Loucy (cell line): ENCODE measurements around the gene PDGFD.

Experiments
- EZH2phosphoT487 ChIP-seq: fragments of 200-600 bp; IDR thresholded peaks from 2 replicates; pipeline ENCODE4 v1.6.1; 2018; ENCODE audit warnings: antibody characterized with exemption, mild to moderate bottlenecking, moderate library complexity, borderline replicate concordance
- TF ChIP-seq, protein P1 (sequence below): fragments of 200-600 bp; sonication (generic); conservative IDR thresholded peaks from 2 replicates; pipeline ENCODE4 v1.5.1; 2014; ENCODE audit warnings: mild to moderate bottlenecking, antibody characterized with exemption, low read length

- TF ChIP-seq, protein P1, sequence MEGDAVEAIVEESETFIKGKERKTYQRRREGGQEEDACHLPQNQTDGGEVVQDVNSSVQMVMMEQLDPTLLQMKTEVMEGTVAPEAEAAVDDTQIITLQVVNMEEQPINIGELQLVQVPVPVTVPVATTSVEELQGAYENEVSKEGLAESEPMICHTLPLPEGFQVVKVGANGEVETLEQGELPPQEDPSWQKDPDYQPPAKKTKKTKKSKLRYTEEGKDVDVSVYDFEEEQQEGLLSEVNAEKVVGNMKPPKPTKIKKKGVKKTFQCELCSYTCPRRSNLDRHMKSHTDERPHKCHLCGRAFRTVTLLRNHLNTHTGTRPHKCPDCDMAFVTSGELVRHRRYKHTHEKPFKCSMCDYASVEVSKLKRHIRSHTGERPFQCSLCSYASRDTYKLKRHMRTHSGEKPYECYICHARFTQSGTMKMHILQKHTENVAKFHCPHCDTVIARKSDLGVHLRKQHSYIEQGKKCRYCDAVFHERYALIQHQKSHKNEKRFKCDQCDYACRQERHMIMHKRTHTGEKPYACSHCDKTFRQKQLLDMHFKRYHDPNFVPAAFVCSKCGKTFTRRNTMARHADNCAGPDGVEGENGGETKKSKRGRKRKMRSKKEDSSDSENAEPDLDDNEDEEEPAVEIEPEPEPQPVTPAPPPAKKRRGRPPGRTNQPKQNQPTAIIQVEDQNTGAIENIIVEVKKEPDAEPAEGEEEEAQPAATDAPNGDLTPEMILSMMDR: no peak
- TF ChIP-seq EZH2phosphoT487: no peak
Measured at GRCh38 chr11:104129145-104129544, 34.8 kb downstream of the PDGFD start.
